Transverse colon (tissue), 4 donors: ENCODE results near the gene NR1D2. TPM values are rescaled to one million over a fixed set of nuclear protein-coding genes. Genes with fewer than 3 reads are reported as not detected.

ENCODE experiments used
- total RNA-seq, 4 donors: library from RNA; depleted of rRNA; stranded (reverse); fragments of >200 nt; gene quantifications; one replicate each; pipeline ENCODE4 v1.1.0, GENCODE V29; 2016

Gene NR1D2
- total RNA-seq, 4 donors from 2014 or later = 21.9 to 34.8 (median 26.9) TPM

Other genes with a start within 250 kb of the NR1D2 start
- 100 to 1,000 TPM in 1 of 4 donors, 10 to 100 TPM in 3; 62.0 to 109 (median 76.9) TPM for gene UBE2E1, start 139.3 kb upstream of the NR1D2 start, total RNA-seq
- 10 to 100 TPM in 2 of 4 donors, 1 to 10 TPM in 2; 3.2 to 13.8 (median 8.9) TPM for gene NKIRAS1, start 28.3 kb upstream of the NR1D2 start, total RNA-seq
- 1,000 to 10,000 TPM in 2 of 4 donors, 100 to 1,000 TPM in 2; 443 to 1,500 (median 1,074) TPM for gene RPL15, start 28.2 kb upstream of the NR1D2 start, total RNA-seq